ENCODE results near the gene ECI2. TPM values are rescaled to one million over a fixed set of nuclear protein-coding genes. Genes with fewer than 3 reads are reported as not detected.

ECI2 gene
- total and polyA plus RNA-seq, 2 donors (not counting 3 experiments of a cell fraction or from before 2014, with no cell fraction given) = 33.5 to 91.0 TPM

GRCh38 chr6:4108561-4109093, 26.7 kb downstream of the ECI2 start:
- Histone ChIP-seq H3K27me3 (ENCODE audit: control insufficient read depth in 2 of 2, insufficient read depth in 2 of 2, low read length in 2 of 2) (no peaks in the 10 kb centered on the region), H3K4me1 (ENCODE audit: control insufficient read depth, extremely low read depth, insufficient read depth, low read length) (peaks cover 8% of the 10 kb centered on the region), H3K36me3 (ENCODE audit: control insufficient read depth in 2 of 2, extremely low read depth in 1 of 2, insufficient read depth in 2 of 2, low read length in 2 of 2) (no peaks in the 10 kb centered on the region), H3K27ac (ENCODE audit: insufficient read depth, low read depth, low read length) (no peak overlapping the region), H3K4me2 (ENCODE audit: insufficient read depth, low read length) (no peak overlapping the region), H3K4me3 (replicated peaks in 1 of 3; ENCODE audit: insufficient read depth in 1 of 3, low read depth in 1 of 3, low read length in 3 of 3) (no peak overlapping the region), H3K79me2 (ENCODE audit: control insufficient read depth, insufficient read depth, low read length) (no peaks in the 10 kb centered on the region), H4K20me1 (replicated peaks; ENCODE audit: control insufficient read depth, extremely low read depth, insufficient read depth, low read length) (no peaks in the 10 kb centered on the region), H2AFZ (ENCODE audit: low read depth, low read length) (no peak overlapping the region), H3K9me1 (replicated peaks; ENCODE audit: control insufficient read depth, extremely low read depth, insufficient read depth, low read length) (no peaks in the 10 kb centered on the region), H3K9ac (replicated peaks; ENCODE audit: extremely low read depth, insufficient read depth, low read length) (no peak overlapping the region), H3K9me3 (replicated peaks; ENCODE audit: control insufficient read depth, insufficient read depth, low read length) (no peaks in the 10 kb centered on the region)
- intact Hi-C loops (cut with micrococcal nuclease) (loop anchor here (10.0 kb wide), 1 partner anchor 46 kb away; no protein-coding TSS in a partner anchor), dilution Hi-C loops (cut with MboI; ENCODE audit: extremely low pct_ligation_motif_present, low sequenced_read_pairs) (no loop called here)
- no TSS peak for BruUV-seq (replicated peaks)
- no peak for FAIRE-seq
- no peak for DNase-seq (ENCODE audit: low read depth, low spot score)
- CTCF ChIA-PET = interaction anchor here (0.9 to 1.0 kb wide), 3 partner anchors 10 to 101 kb away, joined by 3 to 4 read pairs (median 3); no protein-coding TSS in a partner anchor
- POLR2A ChIA-PET = no interaction called here
- TF ChIP-seq GATA2 (IDR thresholded peaks at IDR 0.05; ENCODE audit: insufficient read depth, insufficient read length, low read depth, low read length) (no peak), POLR2A (IDR thresholded peaks at IDR 0.05; ENCODE audit: low read depth, low read length) (no peak), MAX (IDR thresholded peaks at IDR 0.05; ENCODE audit: insufficient read depth, insufficient read length) (no peak), MYC (IDR thresholded peaks at IDR 0.05; ENCODE audit: low read depth, low read length) (no peak), EZH2 (IDR thresholded peaks at IDR 0.05; ENCODE audit: borderline replicate concordance, low read depth, low read length, severe bottlenecking) (no peak), FOS (IDR thresholded peaks at IDR 0.05; ENCODE audit: borderline replicate concordance, insufficient read depth, low read length) (no peak), POLR2AphosphoS5 (IDR thresholded peaks at IDR 0.05; ENCODE audit: insufficient read depth, low read depth, low read length) (no peak), CTCF (IDR thresholded peaks at IDR 0.05; ENCODE audit: extremely low read depth in 1 of 2, insufficient read depth in 1 of 2, low read depth in 1 of 2, low read length in 2 of 2) (no peak), JUN (IDR thresholded peaks at IDR 0.05; ENCODE audit: borderline replicate concordance, insufficient read depth, insufficient read length, low read depth) (no peak)
